DOHH2 (cell line): Measurements from ENCODE around the gene PTPRT.

ENCODE experiments used
- H3F3A ChIP-seq: fragments of 200-600 bp; sonication (generic), shearing (Covaris generic); 2 replicates; pipeline ENCODE4 v1.6.0; 2016; ENCODE audit warnings: antibody characterized with exemption, mild to moderate bottlenecking; ENCODE audit not compliant: control insufficient read depth, insufficient read depth
- H3K27ac ChIP-seq: fragments of 200-600 bp; sonication (generic); 2 replicates; pipeline ENCODE4 v1.5.1; 2014; ENCODE audit warnings: low read depth, mild to moderate bottlenecking, low read length, moderate library complexity
- H3K27me3 ChIP-seq: fragments of 200-600 bp; sonication (generic); 2 replicates; pipeline ENCODE4 v1.6.1; 2014; ENCODE audit warnings: mild to moderate bottlenecking, low read length, mixed read lengths; ENCODE audit not compliant: control insufficient read depth
- H3K36me3 ChIP-seq: fragments of 200-600 bp; sonication (generic); 2 replicates; pipeline ENCODE4 v1.6.1; 2014; ENCODE audit warnings: mild to moderate bottlenecking, low read length, moderate library complexity, mixed read lengths; ENCODE audit not compliant: control insufficient read depth
- H3K4me1 ChIP-seq: fragments of 200-600 bp; sonication (generic); 2 replicates; pipeline ENCODE4 v1.6.1; 2014; ENCODE audit warnings: mild to moderate bottlenecking, low read length, mixed read lengths; ENCODE audit not compliant: control insufficient read depth
- H3K4me2 ChIP-seq: fragments of 200-600 bp; sonication (generic); 2 replicates; pipeline ENCODE4 v1.6.0; 2014; ENCODE audit warnings: mild to moderate bottlenecking, low read length, moderate library complexity
- H3K4me3 ChIP-seq: fragments of 200-600 bp; sonication (generic); 2 replicates; pipeline ENCODE4 v1.5.1; 2014; ENCODE audit warnings: mild to moderate bottlenecking, low read length, mixed read lengths
- H3K79me2 ChIP-seq: fragments of 200-600 bp; sonication (generic); 2 replicates; pipeline ENCODE4 v1.6.1; 2014; ENCODE audit warnings: mild to moderate bottlenecking, low read length, mixed read lengths; ENCODE audit not compliant: control insufficient read depth
- H3K9me2 ChIP-seq: fragments of 200-600 bp; sonication (generic); replicated peaks from 2 replicates; pipeline ENCODE4 v1.6.1; 2014; ENCODE audit warnings: mild to moderate bottlenecking, low read length, mixed read lengths; ENCODE audit not compliant: control insufficient read depth
- H3K9me3 ChIP-seq: fragments of 200-600 bp; sonication (generic); 2 replicates; pipeline ENCODE4 v1.6.1; 2014; ENCODE audit warnings: antibody characterized with exemption, low read length, mixed read lengths; ENCODE audit not compliant: control insufficient read depth, insufficient read depth
- H4K20me1 ChIP-seq: fragments of 200-600 bp; sonication (generic); 2 replicates; pipeline ENCODE4 v1.6.0; 2014; ENCODE audit warnings: low read depth, mild to moderate bottlenecking, antibody characterized with exemption, low read length, moderate library complexity; ENCODE audit not compliant: control insufficient read depth, insufficient read depth
- EZH2phosphoT487 ChIP-seq: fragments of 200-600 bp; sonication (generic); IDR thresholded peaks from 2 replicates; pipeline ENCODE4 v1.6.1; 2017; ENCODE audit warnings: borderline replicate concordance, mild to moderate bottlenecking, antibody characterized with exemption, low read length, moderate library complexity, mixed read lengths
- TF ChIP-seq, protein P1 (sequence below): fragments of 200-600 bp; sonication (generic); IDR thresholded peaks from one replicate; pipeline ENCODE4 v1.5.1; 2014; ENCODE audit warnings: antibody characterized with exemption, mild to moderate bottlenecking, low read depth, low read length; ENCODE audit not compliant: poor library complexity, severe bottlenecking

PTPRT gene

DNA sequence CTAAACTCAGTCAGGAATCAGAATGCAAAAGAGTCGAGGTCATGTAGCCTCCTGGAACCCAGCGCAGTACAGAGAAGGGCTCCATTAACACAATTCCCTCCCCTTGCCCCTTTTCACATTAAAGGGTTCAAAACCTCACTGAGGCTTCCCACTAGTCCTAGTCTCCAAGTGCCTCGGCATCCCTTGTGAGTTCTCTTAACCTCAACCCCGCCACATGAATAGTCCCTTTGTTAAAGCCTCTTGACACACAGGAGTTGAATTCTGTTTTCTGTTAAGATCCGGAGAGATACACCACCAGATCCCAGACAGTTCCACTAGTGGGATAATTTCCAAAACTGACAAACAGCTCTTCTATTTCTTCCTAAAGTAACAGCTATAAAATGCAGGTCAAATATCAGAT, 17.8 kb downstream of the PTPRT start:
- no peaks in the 10 kb centered on the region for H3K4me1 ChIP-seq
- no peaks in the 10 kb centered on the region for H3K27me3 ChIP-seq
- no peak for TF ChIP-seq EZH2phosphoT487
- TF ChIP-seq, protein P1, sequence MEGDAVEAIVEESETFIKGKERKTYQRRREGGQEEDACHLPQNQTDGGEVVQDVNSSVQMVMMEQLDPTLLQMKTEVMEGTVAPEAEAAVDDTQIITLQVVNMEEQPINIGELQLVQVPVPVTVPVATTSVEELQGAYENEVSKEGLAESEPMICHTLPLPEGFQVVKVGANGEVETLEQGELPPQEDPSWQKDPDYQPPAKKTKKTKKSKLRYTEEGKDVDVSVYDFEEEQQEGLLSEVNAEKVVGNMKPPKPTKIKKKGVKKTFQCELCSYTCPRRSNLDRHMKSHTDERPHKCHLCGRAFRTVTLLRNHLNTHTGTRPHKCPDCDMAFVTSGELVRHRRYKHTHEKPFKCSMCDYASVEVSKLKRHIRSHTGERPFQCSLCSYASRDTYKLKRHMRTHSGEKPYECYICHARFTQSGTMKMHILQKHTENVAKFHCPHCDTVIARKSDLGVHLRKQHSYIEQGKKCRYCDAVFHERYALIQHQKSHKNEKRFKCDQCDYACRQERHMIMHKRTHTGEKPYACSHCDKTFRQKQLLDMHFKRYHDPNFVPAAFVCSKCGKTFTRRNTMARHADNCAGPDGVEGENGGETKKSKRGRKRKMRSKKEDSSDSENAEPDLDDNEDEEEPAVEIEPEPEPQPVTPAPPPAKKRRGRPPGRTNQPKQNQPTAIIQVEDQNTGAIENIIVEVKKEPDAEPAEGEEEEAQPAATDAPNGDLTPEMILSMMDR, result no peak
- H3K9me3 ChIP-seq, result no peaks in the 10 kb centered on the region
- H3K36me3 ChIP-seq, result no peaks in the 10 kb centered on the region
- no peak overlapping the region for H3K4me2 ChIP-seq
- H3K79me2 ChIP-seq, result no peaks in the 10 kb centered on the region
- no peaks in the 10 kb centered on the region for H4K20me1 ChIP-seq
- H3K27ac ChIP-seq, result no peak overlapping the region
- no peak overlapping the region for H3K4me3 ChIP-seq
- H3F3A ChIP-seq, result no peaks in the 10 kb centered on the region
- no peaks in the 10 kb centered on the region for H3K9me2 ChIP-seq

DNA sequence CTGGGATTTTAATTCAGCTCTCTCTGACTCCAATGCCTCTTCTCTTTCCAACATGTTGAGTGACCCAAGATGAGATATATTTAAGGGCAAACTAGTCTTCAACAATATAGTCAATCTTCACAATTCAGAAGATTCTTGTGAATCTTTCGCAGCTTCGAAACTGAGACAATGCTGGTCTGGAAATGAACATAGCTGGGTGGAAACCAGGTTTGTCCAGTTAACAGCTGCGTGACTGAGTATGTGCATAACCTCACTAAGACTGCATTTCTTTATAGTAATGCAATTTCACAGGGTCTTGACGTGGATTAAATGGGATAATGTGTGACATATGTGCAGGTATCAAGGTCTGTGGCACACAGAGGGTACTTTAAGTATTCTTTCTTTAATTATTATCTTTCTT, 18.9 kb downstream of the PTPRT start:
- H3F3A ChIP-seq, result no peaks in the 10 kb centered on the region
- H4K20me1 ChIP-seq, result no peaks in the 10 kb centered on the region
- no peaks in the 10 kb centered on the region for H3K36me3 ChIP-seq
- H3K79me2 ChIP-seq, result no peaks in the 10 kb centered on the region
- no peaks in the 10 kb centered on the region for H3K9me3 ChIP-seq
- no peaks in the 10 kb centered on the region for H3K9me2 ChIP-seq
- no peak for TF ChIP-seq EZH2phosphoT487
- TF ChIP-seq, protein P1, result no peak
- no peaks in the 10 kb centered on the region for H3K4me1 ChIP-seq
- no peak overlapping the region for H3K4me3 ChIP-seq
- H3K27ac ChIP-seq, result no peak overlapping the region
- no peaks in the 10 kb centered on the region for H3K27me3 ChIP-seq
- H3K4me2 ChIP-seq, result no peak overlapping the region

DNA sequence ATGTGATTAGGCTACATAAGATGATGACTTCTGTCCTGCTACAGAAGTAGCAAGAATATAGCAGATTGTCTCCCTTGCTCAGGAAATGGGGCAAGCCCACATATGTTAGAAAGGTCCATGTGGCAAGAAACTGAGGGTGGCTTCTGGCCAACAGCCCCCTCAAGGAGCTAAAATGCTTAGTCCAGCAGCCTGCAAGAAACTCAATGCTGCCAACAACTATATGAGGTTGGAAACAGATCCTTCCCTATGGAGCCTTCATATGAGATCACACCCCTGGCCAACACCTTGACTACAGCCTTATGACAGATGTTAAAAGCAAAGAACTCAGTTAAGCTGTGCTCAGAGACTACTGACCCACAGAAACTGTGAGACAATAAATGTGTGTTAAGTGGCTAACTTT, 22.1 kb downstream of the PTPRT start:
- Histone ChIP-seq H3K36me3 (no peaks in the 10 kb centered on the region), H3K27me3 (no peaks in the 10 kb centered on the region), H3F3A (no peaks in the 10 kb centered on the region), H3K79me2 (no peaks in the 10 kb centered on the region), H3K4me3 (no peak overlapping the region), H3K27ac (no peak overlapping the region), H3K4me1 (no peaks in the 10 kb centered on the region), H4K20me1 (no peaks in the 10 kb centered on the region), H3K4me2 (no peak overlapping the region), H3K9me2 (no peaks in the 10 kb centered on the region), H3K9me3 (no peaks in the 10 kb centered on the region)
- TF ChIP-seq, protein P1, result no peak
- no peak for TF ChIP-seq EZH2phosphoT487

DNA sequence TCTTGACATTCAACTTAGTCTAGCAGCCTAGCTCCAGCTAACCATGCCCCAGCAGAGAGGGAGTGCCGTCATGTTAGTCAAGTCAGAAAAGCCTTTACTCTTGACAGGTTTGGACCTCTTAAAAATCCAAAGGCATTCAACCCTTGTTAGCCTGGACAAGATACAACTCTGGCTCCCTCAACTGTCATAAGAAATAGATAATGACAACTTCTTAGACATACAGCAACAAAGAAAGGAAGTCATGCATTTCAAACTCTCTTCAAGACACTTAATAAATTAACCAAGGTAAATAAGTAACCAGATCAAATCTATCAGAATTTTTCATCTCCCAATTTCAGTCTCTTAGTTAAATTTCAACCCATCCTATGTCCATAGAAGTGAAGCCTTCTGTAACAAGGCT, 22.7 kb downstream of the PTPRT start:
- Histone ChIP-seq H3K4me2 (no peak overlapping the region), H3K27me3 (no peaks in the 10 kb centered on the region), H3K27ac (no peak overlapping the region), H3K79me2 (no peaks in the 10 kb centered on the region), H4K20me1 (no peaks in the 10 kb centered on the region), H3K4me1 (no peaks in the 10 kb centered on the region), H3K9me2 (no peaks in the 10 kb centered on the region), H3K4me3 (no peak overlapping the region), H3F3A (no peaks in the 10 kb centered on the region), H3K9me3 (no peaks in the 10 kb centered on the region), H3K36me3 (no peaks in the 10 kb centered on the region)
- no peak for TF ChIP-seq EZH2phosphoT487
- TF ChIP-seq, protein P1, result no peak
